GM19455 (cell line): ENCODE measurements around the gene FANCE.

Experiments used
- ATAC-seq: cut with Tn5 transposase; IDR thresholded peaks from one replicate; pipeline ENCODE4 v1.9.1; 2021; ENCODE audit not compliant: unreplicated experiment

The FANCE gene

GRCh38 chr6:35483490-35483889 lies 31.4 kb downstream of the FANCE start:
- no peak for ATAC-seq

- no peak for ATAC-seq
Observed at GRCh38 chr6:35483893-35484645, 31.9 kb downstream of the FANCE start.

GRCh38 chr6:35484921-35485392 lies 32.8 kb downstream of the FANCE start:
- ATAC-seq, result no peak

GRCh38 chr6:35485402-35485877 lies 33.3 kb downstream of the FANCE start:
- ATAC-seq, result no peak

- no peak for ATAC-seq
Observed at GRCh38 chr6:35486005-35486925, 34.1 kb downstream of the FANCE start.

- ATAC-seq, result no peak
Observed at GRCh38 chr6:35487658-35488516, 35.7 kb downstream of the FANCE start.

- no peak for ATAC-seq
Observed at GRCh38 chr6:35488517-35488862, 36.4 kb downstream of the FANCE start.

GRCh38 chr6:35489066-35489465 lies 36.9 kb downstream of the FANCE start:
- ATAC-seq, result no peak

GRCh38 chr6:35489995-35490791 lies 38.1 kb downstream of the FANCE start:
- no peak for ATAC-seq

- ATAC-seq, result no peak
Observed at GRCh38 chr6:35490821-35491557, 38.9 kb downstream of the FANCE start.

- no peak for ATAC-seq
Observed at GRCh38 chr6:35491558-35492257, 39.6 kb downstream of the FANCE start.

GRCh38 chr6:35492258-35492973 lies 40.3 kb downstream of the FANCE start:
- no peak for ATAC-seq

GRCh38 chr6:35492974-35493284 lies 40.8 kb downstream of the FANCE start:
- ATAC-seq, result no peak

- ATAC-seq, result no peak
Observed at GRCh38 chr6:35493307-35493983, 41.3 kb downstream of the FANCE start.

GRCh38 chr6:35494161-35494563 lies 42.0 kb downstream of the FANCE start:
- no peak for ATAC-seq

- ATAC-seq, result no peak
Observed at GRCh38 chr6:35495258-35496035, 43.3 kb downstream of the FANCE start.
